Measurements from ENCODE around the gene CD300A.

CD300A gene
- 67.2 to 74.4 reads per million in 2 donors for total RNA-seq

GRCh38 chr17:74466111-74466827 is at the start of gene CD300A:
TSS of gene CD300A (plus strand) at chr17:74466634. CDS start at chr17:74466704, 70 bp downstream.
- DNase-seq: no peak

DNA sequence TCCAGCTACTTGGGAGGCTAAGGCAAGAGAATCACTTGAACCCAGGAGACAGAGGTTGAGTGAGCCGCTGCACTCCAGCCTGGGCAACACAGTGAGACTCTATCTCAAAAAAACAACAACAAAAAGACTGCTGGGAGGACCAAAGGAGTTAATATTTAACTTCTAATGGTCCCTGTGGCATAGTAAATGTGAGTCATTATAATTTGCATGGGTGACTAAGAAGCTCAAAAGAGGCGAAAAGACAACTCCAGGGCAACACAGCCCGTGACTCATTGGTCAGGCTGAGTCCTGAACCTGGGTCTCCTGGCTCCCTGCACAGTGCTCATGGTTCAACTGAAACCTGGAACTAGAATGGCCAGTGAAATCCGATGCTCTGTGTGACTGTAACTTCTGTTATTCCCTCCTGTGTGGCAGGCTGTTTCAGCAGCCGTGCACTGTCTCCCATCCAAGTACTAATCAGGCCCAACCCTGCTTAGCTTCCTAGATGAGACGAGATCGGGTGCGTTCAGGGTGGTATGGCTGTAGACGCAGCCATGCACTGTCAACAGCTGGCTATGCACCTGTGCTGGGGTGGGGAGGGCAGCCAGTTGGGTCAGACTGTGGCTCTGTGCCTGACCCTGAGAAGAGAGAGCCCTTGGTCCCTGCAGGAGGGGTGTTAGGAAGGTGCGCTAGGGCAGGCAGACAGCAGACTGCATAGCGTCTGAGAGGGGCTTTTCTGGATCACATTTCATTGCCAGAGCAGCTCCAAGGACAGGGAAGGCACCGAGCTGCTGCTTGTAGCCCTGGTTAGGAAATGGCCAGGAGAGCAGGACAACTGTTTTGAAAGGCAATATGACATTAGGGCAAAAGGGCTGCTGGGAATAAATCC is 49.0 kb upstream of the CD300A start:
- DNase-seq: no peak

GRCh38 chr17:74419928-74420411 is 46.5 kb upstream of the CD300A start:
- no peak for DNase-seq

GRCh38 chr17:74424117-74424516 is 42.3 kb upstream of the CD300A start:
- no peak for DNase-seq

- no peak for DNase-seq
These were observed 41.8 kb upstream of the CD300A start for GRCh38 chr17:74424657-74425056.

- no peak for DNase-seq
These were observed 39.8 kb upstream of the CD300A start for GRCh38 chr17:74426551-74427047.

DNA sequence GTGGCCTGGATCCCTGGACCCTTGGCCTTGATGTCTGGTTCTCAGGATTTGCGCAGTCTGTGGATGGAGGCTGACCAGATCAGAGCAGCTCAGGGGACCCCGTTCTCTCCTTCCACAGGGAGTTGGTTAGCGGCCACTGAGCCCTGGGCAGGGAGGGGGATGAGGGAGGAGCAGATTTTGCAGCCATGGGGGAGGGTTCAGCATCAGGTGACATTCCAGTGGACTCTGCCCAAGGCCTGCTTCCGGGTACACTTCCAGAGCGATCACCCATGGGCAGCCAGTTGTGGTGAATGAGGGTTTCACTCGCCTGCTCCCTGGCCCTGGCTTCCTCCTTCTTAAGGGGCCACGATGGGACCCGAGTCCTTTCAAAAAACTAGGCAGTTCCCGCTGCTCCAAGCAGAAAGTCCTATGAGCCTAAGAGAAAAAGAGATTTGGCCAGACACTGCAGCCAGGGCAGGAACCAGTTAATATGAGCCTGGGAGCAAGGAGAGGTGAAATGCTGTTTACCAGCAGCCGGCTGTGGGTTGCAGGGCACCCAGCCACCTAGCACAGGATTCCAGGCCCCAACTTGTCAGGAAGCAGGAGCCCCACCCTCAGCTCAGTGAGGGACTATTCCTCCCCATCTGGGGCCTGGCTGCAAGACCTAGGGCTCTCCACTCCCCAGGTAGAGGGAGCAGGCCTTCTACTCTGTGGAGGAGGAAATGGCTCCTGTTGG is 39.2 kb upstream of the CD300A start:
- no peak for DNase-seq

GRCh38 chr17:74427763-74428153 is 38.7 kb upstream of the CD300A start:
- no peak for DNase-seq

DNA sequence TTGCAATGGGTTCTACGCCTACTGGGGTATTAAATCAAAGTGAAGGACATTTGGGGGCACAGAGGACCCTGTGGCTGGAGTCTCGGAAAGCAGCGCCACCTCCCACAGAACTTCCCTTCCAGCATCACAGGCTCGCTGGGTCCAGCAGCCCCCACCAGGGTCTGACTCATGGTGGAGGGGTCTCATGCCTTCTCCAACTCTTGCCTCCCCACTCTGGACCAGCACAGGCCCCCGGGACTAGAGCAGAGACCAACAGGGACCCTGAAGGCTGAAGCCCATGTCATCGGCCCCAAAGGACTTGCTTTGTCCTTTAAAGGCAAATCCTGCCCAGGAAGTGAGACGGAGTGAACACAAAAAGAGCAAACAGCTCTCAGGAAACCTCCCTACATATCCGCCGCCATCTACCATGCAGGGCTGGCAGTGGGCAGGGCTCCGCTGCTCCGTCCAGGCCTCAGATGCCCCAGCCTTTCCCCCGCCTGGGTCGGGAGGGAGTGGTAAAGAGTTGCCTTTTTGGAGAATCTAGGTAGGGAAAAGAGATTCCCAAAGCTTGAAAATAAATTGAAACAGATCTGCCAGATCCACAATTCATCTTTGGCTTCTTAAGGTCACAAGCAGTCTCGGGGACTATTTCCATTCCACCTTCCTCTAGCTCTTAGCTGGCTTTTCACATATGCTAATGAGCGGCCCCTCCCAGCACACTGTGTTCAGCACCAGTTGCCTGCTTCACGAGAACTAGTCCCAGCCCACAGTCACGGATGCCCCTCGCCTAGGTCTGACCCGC is 36.6 kb upstream of the CD300A start:
- no peak for DNase-seq

DNA sequence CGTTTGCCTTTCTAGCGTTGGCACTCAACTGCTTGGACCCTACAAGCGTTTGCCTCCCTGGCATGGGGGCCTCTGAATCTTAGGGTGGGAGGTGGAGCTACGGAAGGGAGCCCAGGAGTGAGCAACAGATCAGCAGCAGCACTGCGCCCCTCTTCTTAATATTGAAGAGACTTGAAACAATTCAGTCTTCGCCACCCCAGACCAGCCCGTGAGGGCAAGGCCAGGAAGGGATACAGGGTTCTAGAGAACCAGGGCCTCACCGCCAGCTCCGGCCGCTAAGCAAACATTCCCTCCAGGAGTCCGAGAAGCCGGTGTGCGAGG is 36.1 kb upstream of the CD300A start:
- no peak for DNase-seq

DNA sequence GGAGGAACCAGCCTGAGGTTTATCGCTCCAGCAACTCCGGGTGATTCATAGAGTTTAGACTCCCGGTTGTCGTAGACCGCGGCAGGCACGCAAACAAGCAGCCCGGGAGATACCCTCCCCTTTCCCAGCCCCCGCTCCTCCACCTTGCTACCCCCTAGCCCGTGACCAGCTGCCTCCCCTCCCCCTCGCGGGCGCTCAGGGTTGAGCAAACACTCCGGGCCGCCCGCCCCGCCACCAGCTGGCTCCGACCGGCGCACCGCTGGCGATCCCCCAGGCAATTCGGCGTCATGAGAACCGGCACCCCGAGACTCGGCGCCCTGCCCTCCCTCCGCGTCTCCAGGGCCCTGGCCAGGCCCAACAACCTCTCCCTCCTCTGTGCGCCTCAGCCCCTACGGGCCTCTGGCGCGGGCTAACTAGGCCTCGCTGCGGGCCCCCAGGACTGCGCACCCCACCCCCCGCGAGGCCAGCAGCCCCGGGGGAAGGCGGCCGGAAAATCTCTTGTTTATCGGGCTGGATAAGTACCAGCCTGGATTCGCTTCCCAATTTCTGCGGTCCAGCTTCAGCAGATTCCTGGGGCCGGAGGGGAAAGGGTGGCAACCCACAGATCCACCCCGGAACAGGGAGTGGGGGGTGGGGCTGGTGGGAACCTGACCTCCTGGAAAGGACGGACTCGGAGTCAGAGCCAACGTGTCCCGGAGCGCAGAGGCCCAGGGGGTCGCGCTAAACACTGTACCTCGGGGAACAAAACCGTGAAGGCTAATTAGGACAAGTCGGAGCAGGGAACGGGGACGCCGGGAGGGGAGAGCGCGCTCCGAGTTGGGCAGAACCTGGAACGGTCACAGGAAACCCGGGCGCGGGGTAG is 35.5 kb upstream of the CD300A start:
- DNase-seq: no peak

DNA sequence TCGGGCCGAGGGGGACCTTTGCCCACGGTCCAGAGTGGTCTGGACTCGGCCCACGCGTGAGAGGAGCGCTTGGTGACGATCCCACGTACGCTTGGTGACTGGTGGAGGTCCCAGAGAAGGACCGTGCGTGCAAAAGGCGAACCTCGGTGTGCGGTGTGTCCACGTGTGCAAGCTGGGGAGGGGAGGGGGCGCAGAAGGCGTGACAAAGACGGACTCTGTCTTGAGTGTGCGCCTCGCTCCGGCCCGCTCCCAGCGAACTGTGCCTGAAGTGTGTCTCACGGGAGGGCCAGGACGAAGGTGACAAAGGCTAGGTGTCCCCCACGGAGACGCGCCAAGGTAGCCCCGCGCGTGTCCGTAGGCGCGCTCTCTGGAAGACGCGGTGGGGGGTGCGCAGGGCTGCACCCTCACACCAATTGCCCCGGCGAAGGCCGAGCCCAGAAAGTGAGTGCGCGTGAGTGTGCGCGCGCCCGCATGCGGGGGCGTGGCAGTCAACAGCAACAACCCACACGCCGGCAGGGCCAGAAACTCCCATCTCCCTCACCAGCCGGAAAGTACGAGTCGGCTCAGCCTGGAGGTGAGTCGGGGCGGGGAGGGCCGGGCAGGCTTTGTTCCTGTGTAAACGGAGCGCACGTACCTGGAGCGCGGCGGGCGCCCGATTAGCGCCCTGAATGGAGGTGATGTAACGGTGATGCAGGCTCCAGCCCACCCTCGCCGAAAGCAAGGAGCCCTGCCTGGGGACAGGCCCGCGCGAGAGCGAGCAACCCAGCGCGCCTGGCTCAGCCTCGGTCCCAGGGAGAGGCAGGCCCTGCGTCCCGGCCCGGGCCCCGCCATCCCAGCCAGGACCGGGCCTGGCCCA is 34.6 kb upstream of the CD300A start, which contains the start of gene GPRC5C:
Gene GPRC5C, plus strand, starts transcription at position 521 of the 856 bp plus-strand sequence. CDS start 7,689 bp downstream, outside the sequence.
- DNase-seq: peak; percentile 24

DNA sequence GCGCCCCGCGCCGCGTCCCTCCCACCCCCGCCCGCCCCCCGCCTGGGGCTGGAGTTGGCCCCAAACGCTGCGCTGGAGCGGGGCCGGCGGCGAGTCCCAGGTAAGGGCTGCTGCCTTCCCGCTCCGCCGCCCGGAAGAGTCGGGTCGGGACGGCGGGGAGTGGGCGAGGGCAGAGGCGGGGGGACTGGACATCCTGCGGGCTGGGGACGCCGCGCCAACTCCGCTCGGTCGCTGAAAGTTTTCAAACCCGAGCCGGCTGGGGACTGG is 34.1 kb upstream of the CD300A start:
- DNase-seq: no peak

DNA sequence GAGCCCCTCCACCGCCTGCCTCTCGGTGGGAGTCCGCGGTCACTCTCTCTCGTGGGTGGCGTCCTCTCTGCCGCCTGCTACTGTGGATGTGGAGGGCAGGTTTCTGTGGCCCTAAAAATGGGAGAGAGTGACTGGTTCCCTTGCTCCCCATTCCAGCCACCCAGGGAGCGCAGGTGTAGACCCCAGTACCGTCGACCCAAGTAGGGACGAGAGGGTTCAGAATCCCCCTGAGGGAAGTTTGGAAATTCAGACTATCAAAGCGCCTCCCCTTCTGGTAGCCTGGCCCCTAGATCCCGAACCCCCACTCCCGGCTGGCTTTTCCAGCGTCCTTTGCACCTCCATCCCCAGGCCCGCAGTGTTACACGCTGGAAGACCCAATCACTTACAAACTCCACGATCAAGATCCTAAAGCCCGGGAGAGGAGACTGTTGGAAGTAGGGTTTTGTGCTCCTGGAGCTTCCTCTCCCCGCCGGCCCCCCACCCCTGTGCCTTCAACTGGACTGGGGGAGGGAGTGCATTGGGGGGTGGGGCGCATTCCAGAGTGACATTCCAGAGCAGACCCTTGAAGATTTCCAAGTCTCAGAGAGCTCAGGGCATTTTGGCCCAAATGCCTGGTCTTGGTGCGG is 33.6 kb upstream of the CD300A start:
- DNase-seq: no peak

GRCh38 chr17:74433421-74434121 is 32.9 kb upstream of the CD300A start:
- no peak for DNase-seq

DNA sequence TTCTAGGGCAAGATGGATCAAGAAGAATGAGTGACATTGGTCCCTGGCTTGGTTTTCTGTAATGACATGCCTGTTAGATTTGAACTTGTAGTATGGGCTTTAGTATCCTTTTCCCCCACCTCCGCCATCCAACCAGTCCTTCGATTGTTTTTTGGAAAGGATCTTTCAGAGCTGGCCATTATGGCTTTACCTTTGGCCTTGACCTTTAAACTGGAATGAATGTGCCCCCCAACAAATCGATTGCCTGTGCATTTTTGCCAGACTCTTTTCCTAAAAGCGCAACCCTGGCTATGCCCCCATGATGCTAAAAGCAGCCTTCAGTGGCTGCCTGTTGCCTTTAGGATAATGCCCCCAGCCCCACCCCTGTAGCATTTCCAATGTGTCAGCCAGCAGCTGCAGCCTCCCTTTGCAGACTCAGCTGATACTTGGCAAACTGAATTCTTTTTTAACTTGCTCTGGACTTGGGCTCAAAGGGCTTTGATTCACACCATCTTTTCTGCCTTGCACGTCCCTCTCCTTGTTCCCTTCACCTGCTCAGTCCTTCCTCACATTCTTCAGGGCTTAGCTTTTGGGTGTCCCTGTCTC is 30.6 kb upstream of the CD300A start:
- DNase-seq: no peak

DNA sequence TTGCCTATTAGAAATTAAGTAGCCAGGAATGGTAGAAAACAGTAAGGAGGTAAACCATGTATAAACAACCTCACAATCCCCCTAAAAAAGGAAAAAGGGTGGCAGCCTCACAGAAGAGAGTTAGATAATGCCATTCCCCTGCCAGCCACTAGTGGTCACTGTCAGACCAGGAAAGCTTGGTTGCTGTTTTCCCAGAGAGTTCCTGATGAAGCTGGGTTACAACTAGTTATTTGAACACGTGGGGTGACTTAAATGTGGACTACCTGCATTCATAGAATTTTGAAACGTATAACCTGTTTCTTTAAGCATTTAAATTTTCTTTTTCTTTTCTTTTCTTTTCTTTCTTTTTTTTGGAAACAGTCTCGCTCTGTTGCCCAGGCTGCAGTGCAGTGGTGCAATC is 28.7 kb upstream of the CD300A start:
- no peak for DNase-seq

DNA sequence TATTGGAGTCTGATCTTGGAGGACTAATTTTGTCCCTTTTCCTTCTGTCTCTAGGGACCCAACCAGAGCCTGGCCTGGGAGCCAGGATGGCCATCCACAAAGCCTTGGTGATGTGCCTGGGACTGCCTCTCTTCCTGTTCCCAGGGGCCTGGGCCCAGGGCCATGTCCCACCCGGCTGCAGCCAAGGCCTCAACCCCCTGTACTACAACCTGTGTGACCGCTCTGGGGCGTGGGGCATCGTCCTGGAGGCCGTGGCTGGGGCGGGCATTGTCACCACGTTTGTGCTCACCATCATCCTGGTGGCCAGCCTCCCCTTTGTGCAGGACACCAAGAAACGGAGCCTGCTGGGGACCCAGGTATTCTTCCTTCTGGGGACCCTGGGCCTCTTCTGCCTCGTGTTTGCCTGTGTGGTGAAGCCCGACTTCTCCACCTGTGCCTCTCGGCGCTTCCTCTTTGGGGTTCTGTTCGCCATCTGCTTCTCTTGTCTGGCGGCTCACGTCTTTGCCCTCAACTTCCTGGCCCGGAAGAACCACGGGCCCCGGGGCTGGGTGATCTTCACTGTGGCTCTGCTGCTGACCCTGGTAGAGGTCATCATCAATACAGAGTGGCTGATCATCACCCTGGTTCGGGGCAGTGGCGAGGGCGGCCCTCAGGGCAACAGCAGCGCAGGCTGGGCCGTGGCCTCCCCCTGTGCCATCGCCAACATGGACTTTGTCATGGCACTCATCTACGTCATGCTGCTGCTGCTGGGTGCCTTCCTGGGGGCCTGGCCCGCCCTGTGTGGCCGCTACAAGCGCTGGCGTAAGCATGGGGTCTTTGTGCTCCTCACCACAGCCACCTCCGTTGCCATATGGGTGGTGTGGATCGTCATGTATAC is 26.5 kb upstream of the CD300A start:
- DNase-seq: no peak

Data from activated gamma-delta T cell (primary cell).